Activated T-helper 2 cell treated with anti-CD3 and anti-CD28 coated beads, Interferon-gamma antibody, Interleukin-2, Interleukin-4, amounts not matched to agents 10 μg/mL and 5 μg/mL and 100 μg/mL, durations not matched to agents 14 hours and 24 hours and 36 hours (primary cell): ENCODE data around the gene SLC35F6. TPM values are rescaled to one million over a fixed set of nuclear protein-coding genes. Genes with fewer than 3 reads are reported as not detected.

Experiments used
- DNase-seq: peaks from one replicate; pipeline ENCODE4 v3.0.0; 2021; ENCODE audit warnings: low spot score
- H3K27ac Mint-ChIP-seq: one replicate; pipeline ENCODE4 v1.8.0; 2021; ENCODE audit warnings: mixed read lengths
- H3K27me3 Mint-ChIP-seq: one replicate; pipeline ENCODE4 v1.8.0; 2021; ENCODE audit warnings: low read depth, mixed read lengths
- H3K36me3 Mint-ChIP-seq: one replicate; pipeline ENCODE4 v1.8.0; 2021; ENCODE audit warnings: low read depth, mixed read lengths
- H3K4me1 Mint-ChIP-seq: one replicate; pipeline ENCODE4 v1.8.0; 2021; ENCODE audit warnings: low read depth, mixed read lengths
- H3K4me3 Mint-ChIP-seq: one replicate; pipeline ENCODE4 v1.8.0; 2021; ENCODE audit warnings: low read depth, mild to moderate bottlenecking, moderate library complexity, mixed read lengths
- H3K9me3 Mint-ChIP-seq: one replicate; pipeline ENCODE4 v1.8.0; 2021; ENCODE audit warnings: mixed read lengths
- intact Hi-C: fragments of 100-400 bp; cut with micrococcal nuclease; formaldehyde crosslinking; loops from one replicate; pipeline ENCODE4 v1.15.1; 2023
- total RNA-seq: library from RNA; stranded (reverse); gene quantifications from 2 replicates; pipeline ENCODE4 v1.2.3, GENCODE V29; 2022

The SLC35F6 gene
- total RNA-seq, 1 donor from 2014 or later: 11.8 TPM

DNA sequence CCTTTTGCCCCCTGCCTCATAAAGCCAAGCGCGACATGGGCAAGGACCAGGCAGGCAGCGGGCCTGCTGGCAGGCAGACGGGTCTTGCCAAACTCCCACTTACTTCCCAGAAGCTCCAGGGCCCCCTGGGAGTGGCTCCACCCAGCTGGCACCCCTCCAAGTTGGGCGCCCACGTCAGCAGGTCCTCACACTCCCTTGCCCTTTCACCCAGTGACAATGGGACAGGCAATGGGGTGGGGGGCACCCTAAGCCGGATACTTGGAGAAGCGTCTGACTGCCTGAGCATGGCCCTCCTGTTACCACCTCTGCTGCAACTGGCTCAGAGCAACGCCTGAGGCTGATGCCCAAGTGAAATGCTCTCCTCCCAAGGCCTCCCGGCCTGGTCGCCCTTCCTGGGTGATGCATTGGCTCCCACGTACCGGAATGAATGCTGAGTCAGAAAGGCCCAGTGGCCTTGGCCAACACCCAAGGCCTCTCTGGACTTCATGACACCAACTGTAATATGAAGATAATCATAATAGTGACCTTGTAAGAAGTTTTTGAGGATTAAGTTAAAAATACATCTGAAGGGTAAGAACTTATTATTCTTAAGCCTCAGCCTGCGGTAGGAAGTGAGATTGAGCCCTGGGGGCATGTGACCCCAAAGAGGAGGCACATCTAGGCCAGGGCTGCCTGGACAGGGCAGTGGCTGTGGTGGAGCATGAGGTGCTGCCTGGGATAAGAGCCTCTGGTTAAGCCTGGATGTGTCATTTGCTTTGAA lies 39.9 kb upstream of the SLC35F6 start:
- Mint-ChIP-seq H3K36me3 (no peaks in the 10 kb centered on the region), H3K27ac (no peak overlapping the region), H3K4me3 (no peak overlapping the region), H3K9me3 (no peaks in the 10 kb centered on the region), H3K4me1 (no peaks in the 10 kb centered on the region), H3K27me3 (no peaks in the 10 kb centered on the region)
- DNase-seq: no peak
- intact Hi-C loops: no loop called here

DNA sequence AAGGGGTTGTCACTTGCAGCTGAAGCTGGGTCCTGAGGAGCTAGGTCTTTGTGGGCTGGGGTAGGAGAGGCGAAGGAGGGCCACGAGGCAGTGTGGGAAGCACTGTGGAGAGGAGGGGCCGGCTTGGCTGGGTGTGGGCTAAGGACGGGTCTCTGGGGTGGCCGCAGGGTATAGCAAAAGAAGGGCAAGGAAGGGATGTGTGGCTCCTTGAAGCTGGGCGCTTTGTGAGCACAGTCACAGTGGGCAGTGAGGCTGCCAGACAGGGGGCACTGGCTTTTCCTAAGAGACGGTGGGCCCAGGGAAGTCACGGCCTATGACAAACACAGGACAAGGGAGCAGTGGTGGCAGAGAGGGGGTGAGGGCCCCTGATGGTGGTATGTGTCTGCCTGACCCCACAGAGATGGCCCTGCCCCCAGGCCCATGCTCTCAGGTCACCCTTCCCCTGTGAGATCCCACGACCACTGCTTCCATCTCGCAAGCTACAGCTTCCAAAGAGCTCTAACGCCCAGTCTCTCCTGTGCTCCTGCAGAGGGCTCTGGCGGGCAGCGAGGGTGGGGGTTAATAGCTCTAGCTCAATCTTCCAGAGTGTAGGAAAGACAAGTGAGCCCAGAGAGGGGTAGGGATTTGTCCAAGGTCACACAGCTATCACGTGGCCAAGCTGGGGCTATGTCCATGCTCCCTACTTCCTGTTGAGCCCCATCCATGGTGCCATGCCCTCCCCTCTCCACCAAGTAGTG lies 39.1 kb upstream of the SLC35F6 start:
- no peaks in the 10 kb centered on the region for H3K36me3 Mint-ChIP-seq
- H3K27ac Mint-ChIP-seq: no peak overlapping the region
- H3K27me3 Mint-ChIP-seq: no peaks in the 10 kb centered on the region
- no peaks in the 10 kb centered on the region for H3K9me3 Mint-ChIP-seq
- H3K4me1 Mint-ChIP-seq: no peaks in the 10 kb centered on the region
- H3K4me3 Mint-ChIP-seq: no peak overlapping the region
- no peak for DNase-seq
- intact Hi-C loops: no loop called here

DNA sequence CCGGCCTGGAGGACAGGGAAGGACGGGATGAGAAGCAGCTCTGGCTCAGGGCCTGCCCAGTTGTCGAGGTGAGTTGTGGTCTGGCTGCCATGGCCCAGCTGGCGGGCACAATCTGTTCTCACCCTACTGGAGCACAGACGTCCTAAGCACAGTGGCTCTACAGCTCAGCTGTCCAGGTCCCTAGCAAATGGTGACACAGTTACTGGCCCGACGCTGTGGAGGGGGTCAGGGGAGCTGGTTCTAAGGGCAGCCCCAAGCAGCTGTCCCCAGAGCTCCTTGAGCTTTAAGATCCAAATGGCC lies 38.6 kb upstream of the SLC35F6 start:
- Mint-ChIP-seq H3K4me1 (no peaks in the 10 kb centered on the region), H3K9me3 (no peaks in the 10 kb centered on the region), H3K4me3 (no peak overlapping the region), H3K27me3 (no peaks in the 10 kb centered on the region), H3K36me3 (no peaks in the 10 kb centered on the region), H3K27ac (no peak overlapping the region)
- intact Hi-C loops: no loop called here
- no peak for DNase-seq

DNA sequence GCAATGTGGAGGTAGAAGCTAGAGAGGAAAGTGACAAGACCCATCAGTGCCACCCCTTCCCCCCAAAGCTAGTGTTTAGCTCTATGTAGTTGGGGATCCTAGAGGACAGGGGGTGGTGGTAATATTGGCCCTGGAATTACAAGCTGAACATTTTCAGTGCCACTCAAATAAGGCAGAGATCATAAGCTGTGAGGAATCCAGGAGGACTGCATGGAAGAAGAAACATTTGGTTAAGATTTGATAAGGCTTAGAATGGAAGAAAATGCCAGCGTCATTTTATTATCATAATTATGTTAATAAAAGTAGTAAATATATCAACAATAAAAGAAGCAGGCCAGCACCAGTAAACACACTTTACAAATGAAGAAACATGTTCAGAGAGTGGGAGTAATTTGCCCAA lies 37.9 kb upstream of the SLC35F6 start:
- H3K4me1 Mint-ChIP-seq: no peaks in the 10 kb centered on the region
- no peak for DNase-seq
- intact Hi-C loops: no loop called here
- no peaks in the 10 kb centered on the region for H3K27me3 Mint-ChIP-seq
- no peaks in the 10 kb centered on the region for H3K36me3 Mint-ChIP-seq
- H3K27ac Mint-ChIP-seq: no peak overlapping the region
- H3K9me3 Mint-ChIP-seq: no peaks in the 10 kb centered on the region
- no peak overlapping the region for H3K4me3 Mint-ChIP-seq

DNA sequence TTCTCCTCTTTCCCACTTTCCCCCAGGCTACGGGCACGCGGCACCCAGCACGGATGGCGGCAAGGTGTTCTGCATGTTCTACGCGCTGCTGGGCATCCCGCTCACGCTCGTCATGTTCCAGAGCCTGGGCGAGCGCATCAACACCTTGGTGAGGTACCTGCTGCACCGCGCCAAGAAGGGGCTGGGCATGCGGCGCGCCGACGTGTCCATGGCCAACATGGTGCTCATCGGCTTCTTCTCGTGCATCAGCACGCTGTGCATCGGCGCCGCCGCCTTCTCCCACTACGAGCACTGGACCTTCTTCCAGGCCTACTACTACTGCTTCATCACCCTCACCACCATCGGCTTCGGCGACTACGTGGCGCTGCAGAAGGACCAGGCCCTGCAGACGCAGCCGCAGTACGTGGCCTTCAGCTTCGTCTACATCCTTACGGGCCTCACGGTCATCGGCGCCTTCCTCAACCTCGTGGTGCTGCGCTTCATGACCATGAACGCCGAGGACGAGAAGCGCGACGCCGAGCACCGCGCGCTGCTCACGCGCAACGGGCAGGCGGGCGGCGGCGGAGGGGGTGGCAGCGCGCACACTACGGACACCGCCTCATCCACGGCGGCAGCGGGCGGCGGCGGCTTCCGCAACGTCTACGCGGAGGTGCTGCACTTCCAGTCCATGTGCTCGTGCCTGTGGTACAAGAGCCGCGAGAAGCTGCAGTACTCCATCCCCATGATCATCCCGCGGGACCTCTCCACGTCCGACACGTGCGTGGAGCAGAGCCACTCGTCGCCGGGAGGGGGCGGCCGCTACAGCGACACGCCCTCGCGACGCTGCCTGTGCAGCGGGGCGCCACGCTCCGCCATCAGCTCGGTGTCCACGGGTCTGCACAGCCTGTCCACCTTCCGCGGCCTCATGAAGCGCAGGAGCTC lies 36.2 kb upstream of the SLC35F6 start:
- DNase-seq: no peak
- intact Hi-C loops: no loop called here
- Mint-ChIP-seq H3K9me3 (no peaks in the 10 kb centered on the region), H3K4me1 (no peaks in the 10 kb centered on the region), H3K27me3 (peaks cover 3% of the 10 kb centered on the region), H3K36me3 (no peaks in the 10 kb centered on the region), H3K27ac (no peak overlapping the region), H3K4me3 (no peak overlapping the region)

DNA sequence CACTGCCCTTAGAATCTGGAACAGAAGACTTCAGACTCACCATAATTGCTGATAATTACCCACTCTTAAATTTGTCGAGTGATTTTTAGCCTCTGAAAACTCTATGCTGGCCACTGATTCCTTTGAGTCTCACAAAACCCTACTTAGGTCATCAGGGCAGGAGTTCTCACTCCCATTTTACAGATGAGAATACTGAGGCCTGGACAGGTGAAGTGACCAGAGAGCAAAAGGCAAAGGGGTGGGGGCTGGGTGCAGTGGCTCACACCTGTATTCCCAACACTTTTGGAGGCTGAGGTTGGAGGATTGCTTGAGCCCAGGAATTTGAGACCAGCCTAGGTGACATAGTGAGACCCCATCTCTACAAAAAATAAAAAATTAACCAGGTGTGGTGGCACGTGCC lies 34.8 kb upstream of the SLC35F6 start:
- DNase-seq: no peak
- no peaks in the 10 kb centered on the region for H3K9me3 Mint-ChIP-seq
- intact Hi-C loops: no loop called here
- no peak overlapping the region for H3K27ac Mint-ChIP-seq
- H3K27me3 Mint-ChIP-seq: peaks cover 8% of the 10 kb centered on the region
- no peak overlapping the region for H3K4me3 Mint-ChIP-seq
- H3K36me3 Mint-ChIP-seq: no peaks in the 10 kb centered on the region
- no peaks in the 10 kb centered on the region for H3K4me1 Mint-ChIP-seq

DNA sequence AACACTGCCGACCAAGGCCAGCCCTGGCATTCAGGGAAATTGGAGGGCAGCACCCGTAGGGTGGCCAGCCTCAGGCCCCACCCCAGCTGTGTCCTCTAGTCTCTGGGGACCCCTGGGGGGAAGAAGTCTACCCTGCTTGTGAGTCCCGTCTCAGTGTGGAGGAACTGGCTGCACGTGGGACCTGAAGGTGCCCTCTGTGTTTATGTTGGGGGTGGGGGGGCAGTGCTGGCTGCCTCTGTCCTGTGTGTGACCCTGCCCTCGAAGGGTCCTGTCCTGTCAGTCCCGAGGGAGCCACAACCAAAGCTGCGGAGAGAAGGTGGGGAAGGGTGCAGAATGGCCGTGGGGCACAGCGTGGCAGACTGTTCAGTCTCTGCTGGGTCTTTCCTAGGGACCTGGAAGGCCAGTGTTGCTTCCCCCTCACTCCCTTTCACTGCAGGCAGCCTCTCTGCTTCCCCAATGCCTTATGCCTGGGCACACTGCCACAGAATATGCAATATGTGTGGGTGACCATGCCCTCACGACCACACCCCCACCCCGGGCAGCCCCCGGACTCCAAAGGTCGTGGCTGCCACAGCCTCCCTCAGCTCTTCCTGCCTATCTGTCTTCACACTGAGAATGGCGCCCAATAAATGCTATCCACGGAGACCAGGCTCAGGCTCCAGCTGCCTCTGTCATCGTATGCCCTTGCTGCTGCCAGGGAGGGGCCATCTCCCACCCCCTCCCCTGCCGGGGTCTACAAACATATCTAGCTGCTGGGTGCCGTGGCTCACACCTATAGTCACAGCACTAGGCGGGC lies 33.3 kb upstream of the SLC35F6 start:
- intact Hi-C loops: no loop called here
- H3K9me3 Mint-ChIP-seq: no peaks in the 10 kb centered on the region
- no peaks in the 10 kb centered on the region for H3K36me3 Mint-ChIP-seq
- no peaks in the 10 kb centered on the region for H3K4me1 Mint-ChIP-seq
- no peak overlapping the region for H3K4me3 Mint-ChIP-seq
- no peak for DNase-seq
- H3K27ac Mint-ChIP-seq: no peak overlapping the region
- peaks cover 8% of the 10 kb centered on the region for H3K27me3 Mint-ChIP-seq

DNA sequence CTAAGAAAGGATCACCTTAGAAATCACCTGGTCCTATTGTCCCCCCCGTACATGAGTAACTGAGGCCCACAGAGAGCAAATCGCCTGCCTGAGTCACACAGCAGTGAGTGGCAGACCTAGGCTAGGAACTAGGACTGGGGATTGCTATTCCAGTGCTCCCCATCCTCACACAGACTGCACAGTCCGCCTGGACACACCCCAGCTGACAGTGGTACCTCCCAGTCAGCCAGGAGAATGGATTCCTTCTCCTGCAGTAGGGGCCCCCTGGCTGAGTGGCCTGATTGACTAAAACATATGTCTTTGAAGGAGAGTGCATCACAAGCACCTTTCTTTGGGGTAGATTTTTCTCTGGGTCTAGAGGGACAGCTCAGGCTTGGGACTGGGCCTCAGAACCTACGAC lies 32.4 kb upstream of the SLC35F6 start:
- Mint-ChIP-seq H3K27ac (no peak overlapping the region), H3K9me3 (no peaks in the 10 kb centered on the region), H3K4me3 (no peak overlapping the region), H3K27me3 (peaks cover 8% of the 10 kb centered on the region), H3K36me3 (no peaks in the 10 kb centered on the region), H3K4me1 (no peaks in the 10 kb centered on the region)
- intact Hi-C loops: no loop called here
- no peak for DNase-seq

DNA sequence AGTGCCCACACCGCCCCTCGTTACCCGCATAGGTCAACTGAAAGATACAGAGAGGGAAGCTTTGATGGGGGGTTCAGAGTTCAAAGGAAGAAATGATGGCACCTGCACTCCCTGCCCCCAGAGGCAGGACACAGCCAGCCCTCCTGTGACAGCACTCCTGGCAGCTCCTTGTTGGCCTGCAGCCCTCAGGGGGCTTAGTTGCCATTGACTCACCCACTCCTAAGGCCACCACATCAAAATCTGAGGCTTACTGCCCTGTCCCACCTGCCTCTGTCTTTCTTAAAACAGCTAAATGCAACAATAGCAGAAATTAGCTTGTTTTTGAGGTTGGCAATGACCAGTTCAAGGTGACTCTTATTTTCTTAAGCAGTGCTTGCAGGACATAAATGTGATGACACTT lies 31.6 kb upstream of the SLC35F6 start:
- Mint-ChIP-seq H3K27me3 (peaks cover 11% of the 10 kb centered on the region), H3K9me3 (no peaks in the 10 kb centered on the region), H3K4me3 (no peak overlapping the region), H3K36me3 (no peaks in the 10 kb centered on the region), H3K27ac (no peak overlapping the region), H3K4me1 (no peaks in the 10 kb centered on the region)
- intact Hi-C loops: no loop called here
- no peak for DNase-seq

DNA sequence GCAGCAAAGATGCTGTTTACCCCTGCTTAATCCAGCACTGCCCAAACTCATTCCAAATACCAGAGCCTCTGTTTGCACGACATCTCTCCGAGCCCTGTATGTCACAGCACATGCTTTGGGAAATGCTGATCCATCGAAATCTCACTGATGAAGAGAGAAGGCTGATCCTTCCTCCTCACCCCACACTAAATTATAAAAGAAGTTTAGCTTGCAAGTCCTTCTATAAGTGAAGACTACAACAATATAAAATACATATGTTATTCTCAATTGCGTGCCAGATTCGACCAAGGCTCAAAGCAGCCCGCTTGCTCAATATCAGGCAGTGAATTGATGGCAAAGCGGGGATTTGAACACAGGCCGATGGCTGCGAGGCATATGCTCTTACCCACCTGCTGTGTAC lies 30.7 kb upstream of the SLC35F6 start:
- no peaks in the 10 kb centered on the region for H3K4me1 Mint-ChIP-seq
- no peaks in the 10 kb centered on the region for H3K36me3 Mint-ChIP-seq
- no peaks in the 10 kb centered on the region for H3K9me3 Mint-ChIP-seq
- no peak overlapping the region for H3K27ac Mint-ChIP-seq
- intact Hi-C loops: no loop called here
- DNase-seq: no peak
- H3K27me3 Mint-ChIP-seq: peaks cover 11% of the 10 kb centered on the region
- no peak overlapping the region for H3K4me3 Mint-ChIP-seq

DNA sequence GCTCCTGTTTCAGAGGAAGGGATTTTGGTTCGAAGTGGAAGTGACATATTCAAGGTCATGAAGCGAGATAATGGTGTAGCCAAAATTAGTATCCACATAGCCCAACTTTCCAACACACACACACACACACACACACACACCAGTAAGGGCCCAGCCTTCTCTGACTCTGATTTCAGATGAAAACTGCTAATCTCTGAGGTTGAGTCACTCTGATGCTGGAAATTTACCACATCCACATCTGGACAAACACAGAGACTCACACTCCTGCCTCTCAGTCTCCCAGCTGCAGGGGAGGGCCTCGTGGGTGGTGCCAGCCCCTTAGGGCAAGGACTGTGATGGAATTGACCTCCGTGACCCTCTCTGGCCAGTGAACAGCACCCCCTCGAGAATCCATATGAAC lies 29.0 kb upstream of the SLC35F6 start:
- H3K27me3 Mint-ChIP-seq: peaks cover 13% of the 10 kb centered on the region
- no peaks in the 10 kb centered on the region for H3K4me1 Mint-ChIP-seq
- no peaks in the 10 kb centered on the region for H3K9me3 Mint-ChIP-seq
- H3K36me3 Mint-ChIP-seq: no peaks in the 10 kb centered on the region
- DNase-seq: no peak
- intact Hi-C loops: no loop called here
- H3K4me3 Mint-ChIP-seq: no peak overlapping the region
- no peak overlapping the region for H3K27ac Mint-ChIP-seq

DNA sequence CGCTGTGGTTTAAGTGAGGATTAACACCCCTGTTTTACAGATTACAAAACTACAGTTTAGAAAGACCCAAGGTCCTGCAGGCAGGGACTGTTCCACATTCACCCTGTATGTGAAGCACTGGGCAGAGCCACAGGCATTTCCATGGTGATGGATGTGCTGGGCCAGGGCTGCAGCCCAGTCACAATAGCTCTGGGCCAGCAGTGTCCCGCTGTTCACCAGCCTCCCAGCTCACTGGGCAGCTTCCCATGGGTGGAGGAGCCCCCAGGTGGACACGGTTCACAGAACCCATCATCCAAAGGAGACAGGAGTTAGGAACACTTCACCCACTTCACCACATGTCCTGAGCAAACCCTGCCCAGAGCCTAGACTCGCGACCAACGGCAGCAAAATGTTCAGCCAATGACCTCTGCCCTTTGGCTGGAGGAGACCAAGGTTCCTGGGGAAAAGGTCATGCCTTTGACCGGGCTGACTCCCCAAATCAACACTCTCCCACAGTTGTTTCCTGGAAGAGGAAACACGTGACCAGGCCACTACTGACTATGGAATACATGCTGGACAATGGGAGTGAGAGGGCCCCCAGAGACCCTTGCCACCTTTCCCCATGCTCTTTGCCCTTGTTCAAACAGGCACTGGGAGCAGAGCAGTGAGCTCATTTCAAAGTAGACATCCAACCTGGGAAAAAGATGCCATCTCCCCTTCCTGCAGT lies 28.0 kb upstream of the SLC35F6 start:
- Mint-ChIP-seq H3K36me3 (no peaks in the 10 kb centered on the region), H3K27ac (no peak overlapping the region), H3K27me3 (peaks cover 13% of the 10 kb centered on the region), H3K4me3 (no peak overlapping the region), H3K4me1 (peaks cover 1% of the 10 kb centered on the region), H3K9me3 (no peaks in the 10 kb centered on the region)
- intact Hi-C loops: no loop called here
- no peak for DNase-seq
